NCI-H187 treated with DMSO at 0.1 percent for 48 hours (cell line): ENCODE data around the gene TPPP.

Source experiments
- DNase-seq: peaks from one replicate; lab custom pipeline; 2025; lab: John Stamatoyannopoulos, UW

The TPPP gene

DNA sequence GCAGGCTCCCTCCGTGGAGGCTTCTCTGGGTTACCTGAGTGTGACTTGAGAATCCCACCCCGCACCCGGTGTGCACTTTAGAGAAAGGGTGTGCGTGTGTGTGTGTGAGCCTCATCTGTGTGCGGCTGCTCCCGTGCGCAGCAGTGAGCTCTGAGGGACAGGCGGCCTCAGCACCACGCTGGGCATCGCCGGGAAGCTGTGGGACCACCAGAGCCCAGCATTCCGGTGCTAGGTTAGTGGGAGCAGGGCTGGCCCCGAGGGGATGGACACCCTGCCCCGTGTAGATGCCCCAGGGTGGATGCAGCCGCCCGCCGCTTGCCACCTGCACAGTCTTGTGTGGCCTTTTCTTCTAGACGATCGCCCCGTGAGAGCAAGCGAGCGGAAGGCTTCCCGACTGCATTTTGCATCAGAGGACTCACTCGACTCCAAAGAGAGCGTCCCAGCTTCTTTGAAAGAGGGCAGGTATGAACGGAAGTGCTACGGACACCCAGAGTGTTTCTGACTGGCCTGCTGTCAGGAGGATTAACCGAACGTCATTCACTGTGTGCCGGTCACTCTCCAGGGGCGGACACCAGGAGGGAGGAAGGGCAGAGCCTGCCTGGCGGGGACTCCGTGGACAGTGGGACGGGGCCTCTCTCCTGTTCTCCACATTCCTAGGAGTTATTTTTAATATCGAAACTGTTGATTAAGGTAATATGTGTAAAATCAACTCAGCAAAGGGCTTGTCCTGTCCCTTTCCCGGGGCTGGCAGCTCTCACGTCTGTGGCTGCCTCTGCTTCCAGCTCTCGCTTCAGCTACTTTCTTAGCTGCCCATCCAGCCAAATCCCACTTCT, 68.8 kb downstream of the TPPP start:
- DNase-seq, result no peak

DNA sequence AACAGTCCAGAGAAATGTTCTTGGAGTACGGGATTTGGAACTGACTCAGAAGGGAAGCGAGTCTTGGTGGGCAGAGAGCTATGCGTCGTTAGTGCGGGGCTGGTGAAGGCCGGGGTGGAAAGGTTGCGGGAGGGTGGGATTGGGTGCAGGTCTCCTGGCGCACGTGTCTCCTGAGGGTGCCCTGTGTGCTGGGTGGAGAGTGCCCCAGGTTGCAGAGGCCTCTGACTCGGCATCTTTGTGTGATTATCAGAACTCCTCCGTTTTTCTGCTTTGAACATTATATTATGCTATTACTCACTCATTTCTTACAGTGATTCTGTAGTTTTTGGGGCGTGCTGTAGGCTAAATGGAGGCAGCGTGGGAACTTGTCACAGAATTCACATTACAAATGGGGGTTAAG, 69.6 kb downstream of the TPPP start:
- DNase-seq, result no peak

DNA sequence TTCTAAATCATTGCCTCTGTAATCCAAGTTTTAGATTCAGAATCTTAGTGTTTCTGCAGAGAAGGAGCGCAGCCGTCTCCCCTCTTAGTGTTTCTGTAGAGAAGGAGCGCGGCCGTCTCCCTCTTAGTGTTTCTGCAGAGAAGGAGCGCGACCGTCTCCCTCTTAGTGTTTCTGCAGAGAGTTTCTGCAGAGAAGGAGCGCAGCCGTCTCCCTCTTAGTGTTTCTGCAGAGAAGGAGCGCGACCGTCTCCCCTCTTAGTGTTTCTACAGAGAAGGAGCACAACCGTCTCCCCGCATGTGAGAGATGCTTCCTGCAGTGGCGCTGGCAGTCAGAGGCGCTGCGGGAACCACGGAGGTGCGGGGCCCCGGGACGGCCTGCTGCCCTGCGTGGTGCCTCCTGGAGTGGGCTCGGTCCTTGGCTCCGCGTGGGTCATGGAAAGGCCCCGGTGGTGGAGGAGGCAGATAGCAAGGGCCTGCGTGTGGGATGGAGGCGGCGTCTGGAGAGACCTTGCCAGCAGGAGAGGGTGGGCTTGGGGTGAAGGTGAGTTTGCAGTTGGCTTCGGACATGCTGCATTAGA, 70.1 kb downstream of the TPPP start:
- no peak for DNase-seq

DNA sequence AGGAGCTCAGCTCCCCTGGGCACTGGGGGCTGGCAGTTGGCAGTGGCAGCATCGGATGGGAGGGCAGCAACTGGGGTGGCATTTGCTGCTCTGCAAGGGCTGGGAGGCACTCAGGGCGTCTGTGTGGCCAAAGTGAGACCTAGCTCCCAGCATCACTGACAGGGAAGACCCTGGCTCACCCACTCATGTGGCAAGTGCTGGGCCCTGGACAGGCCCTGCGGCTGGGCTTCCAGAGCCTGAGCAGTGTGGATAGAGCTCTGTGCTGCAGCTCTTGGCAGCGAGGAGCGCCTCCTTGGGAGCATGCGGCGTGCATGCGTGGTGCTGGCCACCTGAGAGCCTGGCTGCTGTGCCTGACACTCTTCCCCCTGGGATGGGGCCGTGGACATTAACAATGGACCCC, 70.8 kb downstream of the TPPP start:
- DNase-seq, result no peak

DNA sequence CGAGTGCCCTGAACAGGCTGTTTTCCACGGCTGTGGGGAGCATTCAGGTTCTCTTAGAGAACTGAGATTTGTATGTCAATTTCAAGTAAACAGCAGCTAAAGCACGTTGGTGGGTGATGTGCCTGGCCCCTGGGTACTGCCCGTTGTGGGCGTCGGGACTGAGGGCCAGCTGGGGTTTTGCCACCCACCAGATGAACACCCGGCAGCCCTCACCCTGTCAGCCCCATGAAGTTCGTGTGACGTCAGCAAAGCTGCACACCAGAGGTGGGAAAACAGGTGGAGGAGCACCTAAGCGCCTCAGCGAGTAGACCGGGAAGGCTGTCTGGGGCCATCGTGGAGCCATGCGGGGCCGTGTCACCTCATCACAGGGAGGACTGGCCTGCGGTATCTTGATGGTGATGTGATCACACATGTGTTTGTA, 71.8 kb downstream of the TPPP start:
- DNase-seq, result no peak

DNA sequence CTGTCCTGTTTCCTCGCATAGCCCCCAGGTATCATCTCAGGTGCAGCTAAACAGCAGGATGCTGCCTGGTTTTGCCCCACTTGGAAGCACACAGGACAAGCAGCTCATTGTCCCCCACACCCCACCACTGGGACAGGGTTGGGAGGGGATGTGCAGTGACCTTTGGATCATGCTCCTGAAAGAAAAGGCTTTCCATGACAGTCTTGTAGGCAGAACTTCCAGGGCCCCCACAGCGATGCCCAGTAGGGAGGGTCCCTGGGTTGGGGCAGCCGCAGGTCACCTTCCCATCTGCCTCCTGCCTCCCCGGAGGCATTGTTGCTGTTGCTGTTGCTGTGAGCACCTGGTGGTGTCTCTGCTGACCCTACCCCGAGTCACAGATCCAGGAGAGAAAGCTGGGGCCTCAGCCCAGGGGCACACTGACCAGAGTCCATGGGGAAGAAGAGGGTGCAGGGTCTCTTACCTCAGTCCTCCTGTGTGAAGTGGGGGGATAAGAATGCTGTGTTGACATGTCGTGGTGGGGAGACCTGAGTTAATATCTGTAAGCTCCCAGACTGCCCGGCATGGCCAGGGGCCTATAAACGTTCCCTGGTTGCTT, 72.5 kb downstream of the TPPP start:
- no peak for DNase-seq

DNA sequence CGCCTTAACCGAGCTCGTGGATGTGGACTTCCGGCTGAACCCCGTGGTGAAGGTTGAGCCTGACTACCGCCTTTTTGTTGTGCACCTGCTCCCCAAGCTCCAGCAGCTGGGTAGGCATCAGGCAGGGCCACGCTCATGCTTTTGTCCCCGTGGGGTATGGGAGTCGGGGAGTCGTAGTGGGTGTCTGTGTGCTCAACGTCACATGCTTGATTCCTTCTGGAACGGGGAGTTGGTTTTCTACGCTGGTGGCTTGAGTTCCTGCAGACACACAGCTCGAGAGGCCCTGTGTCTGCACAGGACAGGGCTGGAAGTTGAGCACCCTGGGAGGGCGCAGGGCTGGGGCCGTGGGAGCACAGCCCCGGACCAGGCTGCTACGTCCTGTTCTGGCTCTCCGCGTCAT, 73.0 kb downstream of the TPPP start:
- no peak for DNase-seq

DNA sequence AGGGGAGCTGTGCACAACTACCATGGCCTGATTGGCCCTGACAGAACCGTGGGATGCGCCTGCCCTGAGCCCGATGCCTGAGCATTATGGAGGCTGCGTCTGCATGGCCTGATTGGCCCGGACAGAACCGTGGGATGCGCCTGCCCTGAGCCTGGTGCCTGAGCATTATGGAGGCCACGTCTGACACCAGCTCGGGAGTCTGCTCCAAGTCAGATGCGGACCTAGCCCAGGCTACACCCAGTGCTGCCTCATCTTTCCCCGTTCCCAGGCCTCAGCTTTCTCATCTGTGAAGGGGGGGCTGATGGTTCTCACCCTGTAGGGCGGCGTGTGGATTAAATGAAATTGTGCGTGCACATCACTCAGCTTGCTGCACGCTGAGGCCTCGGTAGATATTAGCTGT, 73.7 kb downstream of the TPPP start:
- no peak for DNase-seq

DNA sequence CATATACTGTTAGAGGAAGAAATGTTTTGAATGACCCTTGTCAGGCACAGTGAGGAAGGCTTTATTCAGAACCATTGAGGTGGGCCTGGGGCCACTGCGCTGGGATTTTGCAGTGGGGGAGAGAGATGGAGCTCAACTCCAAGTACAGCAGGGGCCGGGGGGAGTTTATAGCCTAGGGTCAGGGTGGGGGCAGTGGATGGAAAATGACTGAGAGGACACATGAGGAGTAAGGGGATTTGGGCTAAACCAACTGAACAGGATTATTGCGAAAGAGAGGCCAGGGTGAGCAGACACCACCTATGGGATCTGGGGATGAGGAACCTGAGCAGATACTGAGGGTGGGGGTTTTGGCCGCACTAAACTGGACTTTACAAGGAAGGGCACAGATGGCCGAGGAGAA, 74.7 kb downstream of the TPPP start:
- DNase-seq, result no peak

DNA sequence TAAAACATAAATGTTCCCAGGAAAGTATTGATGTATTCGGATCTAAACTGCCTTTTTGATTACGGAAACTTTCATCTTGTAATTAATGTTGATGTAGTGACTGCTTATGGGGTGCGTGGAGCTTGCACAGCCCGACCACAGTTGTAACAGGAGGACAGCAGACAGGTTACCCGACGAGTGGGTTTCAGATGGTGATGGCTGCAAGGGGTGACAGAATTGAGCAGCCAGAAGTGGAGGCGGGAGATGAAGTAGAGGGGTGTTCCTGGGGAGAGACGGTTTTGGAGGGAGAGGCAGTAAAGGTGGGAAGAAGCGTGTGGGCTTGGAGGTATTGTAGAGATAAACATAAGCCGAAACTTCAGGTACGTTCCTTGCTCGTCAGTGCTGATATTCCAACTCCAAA, 75.3 kb downstream of the TPPP start:
- DNase-seq, result no peak

DNA sequence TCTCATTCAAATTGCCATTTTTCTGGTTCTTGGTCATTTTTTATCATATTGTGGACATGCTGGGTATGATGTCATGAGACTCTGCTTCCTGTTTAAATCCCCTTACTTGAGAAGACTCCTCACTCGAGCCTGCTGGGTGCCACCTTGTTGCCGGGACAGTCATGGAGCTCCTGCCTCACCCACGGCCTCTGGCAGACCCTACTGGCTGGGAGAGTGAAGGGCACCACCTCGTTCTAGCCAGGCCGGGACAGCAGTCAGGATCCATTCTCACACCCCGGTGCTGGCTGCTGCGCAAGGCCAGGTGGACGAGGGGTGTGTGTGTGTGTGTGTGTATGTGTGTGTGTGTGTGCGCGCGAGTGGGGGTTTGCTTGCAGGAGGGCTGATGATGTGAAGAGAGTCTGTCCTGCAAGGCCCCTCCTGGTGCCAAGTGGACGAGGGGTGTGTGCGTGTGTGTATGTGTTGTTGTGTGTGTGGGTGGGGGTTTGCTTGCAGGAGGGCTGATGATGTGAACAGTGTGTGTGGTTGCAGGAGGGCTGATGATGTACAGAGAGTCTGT, 76.6 kb downstream of the TPPP start:
- DNase-seq, result no peak

DNA sequence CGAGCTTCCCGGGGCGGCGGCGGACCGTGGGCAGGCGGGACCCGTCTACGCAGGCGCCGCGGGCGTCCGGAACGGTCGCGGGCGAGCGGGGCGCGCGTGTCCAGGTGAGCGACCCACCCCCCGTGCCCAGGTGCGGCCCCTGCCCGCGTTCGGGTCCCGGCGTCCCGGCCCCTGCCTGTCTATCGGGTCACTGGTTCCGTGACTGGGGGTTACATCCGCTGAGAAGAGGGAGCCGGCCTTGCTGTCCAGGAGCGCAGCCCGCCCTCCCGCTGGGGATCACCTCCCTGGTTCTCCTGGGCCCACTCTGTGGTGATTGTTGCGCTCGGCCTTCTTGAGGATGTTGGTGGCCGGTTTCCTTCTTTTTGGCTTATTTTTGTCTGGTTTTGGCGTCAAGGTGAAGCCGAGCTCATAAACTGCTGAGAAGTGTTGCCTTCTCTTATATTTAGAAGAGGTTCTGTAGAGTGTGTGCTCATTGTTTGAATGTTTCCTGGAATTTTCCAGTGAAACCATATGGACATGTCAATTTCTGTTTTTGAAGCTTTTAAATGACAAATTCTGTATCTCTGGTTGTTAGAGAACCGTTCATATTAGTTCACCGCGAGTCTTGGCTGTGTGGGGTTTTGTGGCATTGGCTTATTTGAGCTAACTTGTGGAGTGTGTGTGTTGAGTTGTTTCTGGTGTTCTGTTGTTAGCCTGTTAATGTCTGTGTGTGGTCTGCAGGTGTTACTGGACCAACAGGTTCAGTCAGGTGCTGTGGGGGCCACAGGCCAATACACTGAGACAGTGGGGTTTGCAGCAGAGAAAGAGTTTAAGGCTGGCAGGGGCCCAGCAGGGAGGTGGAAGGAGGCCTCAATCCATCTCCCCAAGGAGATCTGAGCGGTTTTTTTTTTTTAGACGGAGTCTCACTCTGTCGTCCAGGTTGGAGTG, 80.4 kb downstream of the TPPP start:
- no peak for DNase-seq

DNA sequence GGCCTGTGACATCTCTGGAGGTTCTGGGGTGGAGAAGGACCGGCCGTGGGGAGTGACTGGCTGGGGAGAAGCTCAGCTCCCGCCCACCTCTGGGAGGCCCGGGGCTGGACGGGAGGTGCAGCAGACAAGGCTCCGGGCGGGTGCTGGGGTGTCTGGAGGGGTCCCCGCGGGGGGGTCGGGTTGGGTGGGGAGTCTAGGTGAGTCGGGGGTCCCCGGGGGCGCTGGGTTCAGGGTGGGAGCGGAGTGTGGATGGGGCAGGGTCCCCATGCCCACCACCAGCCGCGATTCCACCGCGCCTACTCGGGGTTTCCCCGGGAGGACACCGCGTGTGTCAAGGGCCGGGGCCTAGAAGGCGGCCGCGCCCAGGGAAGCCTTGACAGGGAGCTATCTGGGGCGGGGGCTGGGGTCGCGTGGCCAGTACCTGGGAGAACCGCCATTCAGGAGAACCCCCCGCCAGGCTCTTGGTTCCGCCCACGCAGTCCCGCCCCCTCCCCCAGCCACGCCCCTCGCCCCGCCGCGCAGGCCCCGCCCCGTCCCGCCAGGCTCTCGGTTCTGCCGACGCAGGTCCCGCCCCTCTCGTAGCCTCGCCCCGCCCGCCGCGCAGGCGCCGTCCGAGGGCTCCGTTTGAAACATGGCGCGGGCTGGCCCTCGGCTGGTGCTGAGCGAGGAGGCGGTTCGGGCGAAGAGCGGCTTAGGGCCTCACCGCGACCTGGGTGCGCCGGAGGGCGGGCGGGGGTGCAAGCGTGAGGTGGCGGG, 81.2 kb downstream of the TPPP start, which contains the start of gene CEP72:
Gene CEP72 (plus strand): TSS at position 610 of the 756 bp plus-strand sequence. CDS start 22 bp downstream, at position 632.
- DNase-seq, result no peak

DNA sequence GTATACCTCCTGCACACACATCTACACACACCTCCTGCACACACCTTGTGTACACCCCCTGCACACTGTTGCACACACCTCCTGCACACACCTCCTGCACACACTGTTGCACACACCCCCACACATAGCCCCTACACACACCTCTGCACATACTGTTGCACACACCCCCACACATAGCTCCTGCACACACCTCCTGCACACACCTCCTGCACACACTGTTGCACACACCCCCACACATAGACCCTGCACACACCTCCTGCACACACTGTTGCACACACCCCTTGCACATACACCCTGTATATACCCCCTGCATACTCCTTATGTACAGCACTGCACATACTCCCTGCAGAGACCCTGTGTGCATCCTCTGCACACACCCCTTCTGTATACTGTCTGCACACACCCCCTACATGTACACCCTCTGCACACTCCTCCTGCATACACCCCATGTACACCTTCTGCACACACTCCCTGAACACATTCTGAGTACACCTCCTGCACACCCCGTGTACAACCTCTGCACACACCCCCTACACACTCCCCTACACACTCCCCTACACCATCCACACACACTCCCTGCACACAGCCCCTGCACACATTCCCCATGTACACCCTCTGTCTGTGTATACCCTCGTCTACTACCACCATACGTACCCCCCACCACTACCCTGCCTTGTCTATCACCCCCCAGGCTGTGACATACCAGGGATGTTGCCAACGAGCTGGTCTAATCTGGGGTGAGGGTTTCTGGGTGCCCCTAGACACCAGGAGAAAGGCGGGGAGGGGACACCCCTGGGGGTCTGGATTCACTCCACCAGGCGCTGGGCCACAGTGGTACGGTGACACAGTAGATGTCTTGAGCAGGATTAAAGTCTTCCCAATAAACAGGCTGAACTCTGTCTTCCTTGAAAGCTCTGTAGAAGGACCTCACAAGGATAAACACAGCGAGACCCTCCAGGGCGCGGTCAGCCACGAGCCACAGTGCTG, 82.1 kb downstream of the TPPP start:
- no peak for DNase-seq

DNA sequence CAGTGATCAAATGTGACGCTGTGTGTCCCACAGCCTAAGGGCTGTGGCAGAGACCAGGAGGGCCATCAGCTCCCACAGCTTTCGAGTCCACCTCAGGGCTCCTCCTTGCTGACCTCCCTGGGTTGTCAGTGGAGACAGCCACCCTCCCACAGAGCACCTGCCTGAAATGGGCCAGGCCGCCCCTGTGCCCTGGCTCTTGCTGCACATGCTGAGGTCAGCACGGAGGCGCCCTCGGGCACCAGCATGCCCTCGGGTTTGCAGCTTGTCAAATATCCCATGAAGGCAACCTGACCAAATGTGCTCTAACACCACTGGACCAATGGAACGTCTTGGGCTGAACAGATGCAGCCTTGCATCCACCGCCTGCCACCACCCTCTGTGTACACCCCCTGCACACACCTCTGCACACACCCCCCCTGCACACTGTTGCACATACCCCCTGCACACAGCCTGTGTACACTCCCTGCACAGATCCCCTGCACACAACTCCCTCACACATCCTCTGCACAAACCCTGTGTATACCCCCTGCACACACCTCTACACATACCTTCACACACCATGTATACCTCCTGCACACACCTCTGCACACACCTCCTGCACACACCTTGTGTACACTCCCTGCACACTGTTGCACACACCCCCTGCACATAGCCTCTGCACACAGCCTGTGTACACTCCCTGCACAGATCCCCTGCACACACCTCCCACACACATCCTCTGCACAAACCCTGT, 83.0 kb downstream of the TPPP start:
- DNase-seq, result no peak
